CD1c-positive myeloid dendritic cell (primary cell): ENCODE measurements around the gene POFUT1.

Experiments
- DNase-seq: peaks from one replicate; pipeline ENCODE4 v3.0.0-alpha.2; 2016; ENCODE audit errors: extremely low spot score

Gene POFUT1

GRCh38 chr20:32277361-32278198, 69.9 kb downstream of the POFUT1 start, which contains the start of gene KIF3B:
Gene KIF3B (plus strand): TSS chr20:32277651. CDS start chr20:32309778, 32,127 bp downstream.
- DNase-seq, result peak; percentile 91

- DNase-seq, result peak; percentile 38
These were observed 70.5 kb downstream of the POFUT1 start for GRCh38 chr20:32278199-32278643.

GRCh38 chr20:32281711-32282110, 74.0 kb downstream of the POFUT1 start:
- no peak for DNase-seq

- no peak for DNase-seq
These were observed 74.8 kb downstream of the POFUT1 start for GRCh38 chr20:32282461-32282860.

- DNase-seq, result no peak
These were observed 77.5 kb downstream of the POFUT1 start for GRCh38 chr20:32285082-32285620.

GRCh38 chr20:32285621-32286371, 78.1 kb downstream of the POFUT1 start:
- peak; percentile 18 for DNase-seq

- DNase-seq, result no peak
These were observed 79.6 kb downstream of the POFUT1 start for GRCh38 chr20:32287231-32287638.
